NT2/D1 (cell line): ENCODE data around the gene QRICH2.

Experiments
- DNase-seq: peaks from one replicate; pipeline ENCODE4 v3.0.0-alpha.2; 2011; ENCODE audit warnings: low read depth, low spot score
- H3K27me3 ChIP-seq: 2 replicates; pipeline ENCODE4 v1.6.0; 2011; ENCODE audit warnings: mild to moderate bottlenecking; ENCODE audit not compliant: insufficient read length, insufficient read depth
- H3K36me3 ChIP-seq: 2 replicates; pipeline ENCODE4 v1.6.1; 2011; ENCODE audit warnings: mild to moderate bottlenecking, low read length, mixed read lengths; ENCODE audit not compliant: insufficient read depth, insufficient read length
- H3K4me1 ChIP-seq: 2 replicates; pipeline ENCODE4 v1.5.1; 2011; ENCODE audit not compliant: insufficient read depth, insufficient read length
- H3K4me3 ChIP-seq: 2 replicates; pipeline ENCODE4 v1.5.1; 2011; ENCODE audit warnings: low read depth; ENCODE audit not compliant: insufficient read length
- H3K9ac ChIP-seq: 2 replicates; pipeline ENCODE4 v1.6.0; 2011; ENCODE audit warnings: low read depth; ENCODE audit not compliant: insufficient read length
- H3K9me3 ChIP-seq: 2 replicates; pipeline ENCODE4 v1.5.1; 2011; ENCODE audit warnings: mild to moderate bottlenecking, low read length; ENCODE audit not compliant: insufficient read depth
- SUZ12 ChIP-seq: IDR thresholded peaks from 2 replicates; pipeline ENCODE4 v1.6.1; 2011; ENCODE audit not compliant: insufficient read length, insufficient read depth; ENCODE audit errors: extremely low read depth
- YY1 ChIP-seq: IDR thresholded peaks from 2 replicates; pipeline ENCODE4 v1.6.1; 2011; ENCODE audit not compliant: insufficient read length, insufficient read depth
- ZNF274 ChIP-seq: IDR thresholded peaks from 2 replicates; pipeline ENCODE4 v1.6.1; 2011; ENCODE audit warnings: mild to moderate bottlenecking, low read depth, low read length

The QRICH2 gene

DNA sequence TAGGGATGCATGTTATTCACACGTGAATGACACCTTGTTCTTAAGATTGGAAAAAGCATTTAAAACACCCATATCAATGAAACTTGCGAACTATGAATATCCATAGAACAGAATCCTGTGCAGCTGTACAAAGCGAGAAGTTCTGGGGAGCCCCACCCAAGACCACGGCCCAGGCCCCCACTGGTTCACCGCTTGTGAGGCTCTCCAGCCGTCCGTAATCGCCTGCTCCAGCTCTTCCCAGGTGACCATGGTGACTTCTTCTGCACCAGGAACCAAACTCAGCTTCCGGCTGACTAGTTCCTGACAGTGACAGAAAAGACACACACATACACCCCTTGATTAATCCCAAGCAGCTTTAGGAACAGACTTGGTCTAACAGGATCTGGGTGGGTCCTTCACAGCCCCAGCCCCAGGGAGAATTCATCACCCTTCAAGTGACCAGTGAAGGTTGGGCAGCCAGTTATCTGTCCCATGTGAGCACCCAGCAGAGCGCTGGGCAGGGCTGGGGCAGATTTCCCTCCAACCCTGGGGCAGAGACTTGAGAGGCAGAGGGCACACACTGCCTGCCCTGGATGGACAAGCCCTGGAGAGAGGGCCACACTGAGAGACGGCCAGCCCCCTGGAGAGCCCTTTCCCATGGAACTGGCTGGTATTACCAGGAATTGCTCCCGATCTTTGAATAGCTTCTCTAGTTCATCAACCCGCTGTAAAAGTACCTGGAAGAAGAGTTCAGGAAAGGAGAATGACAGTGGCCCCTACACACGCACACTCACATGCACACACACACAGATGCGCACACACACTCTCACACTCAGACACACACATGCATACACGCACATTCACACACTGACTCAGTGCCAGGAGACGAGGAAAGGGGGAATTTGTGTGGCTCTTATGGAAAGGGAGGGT is 3.6 kb downstream of the QRICH2 start:
- Histone ChIP-seq H3K36me3 (peaks cover 17% of the 10 kb centered on the region), H3K9me3 (no peaks in the 10 kb centered on the region), H3K4me3 (no peak overlapping the region), H3K9ac (no peak overlapping the region), H3K27me3 (no peaks in the 10 kb centered on the region), H3K4me1 (no peaks in the 10 kb centered on the region)
- no peak for TF ChIP-seq ZNF274
- no peak for TF ChIP-seq YY1
- TF ChIP-seq SUZ12: no peak
- no peak for DNase-seq

DNA sequence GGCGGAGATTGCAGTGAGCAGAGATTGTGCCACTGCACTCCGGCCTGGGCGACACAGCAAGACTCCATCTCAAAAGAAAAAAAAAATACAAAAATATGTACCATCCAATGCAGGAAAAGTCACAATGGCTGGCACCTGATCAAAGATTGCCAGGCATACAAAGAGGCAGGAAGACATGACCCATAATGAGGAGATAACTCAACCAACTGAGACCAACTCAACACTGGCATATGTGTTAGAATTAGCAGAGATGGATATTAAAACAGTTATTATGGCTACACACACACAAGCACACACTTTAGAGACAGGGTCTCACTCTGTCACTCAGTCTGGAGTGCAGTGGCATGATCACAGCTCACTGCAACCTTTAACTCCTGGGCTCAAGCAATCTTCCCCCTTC is 10.6 kb downstream of the QRICH2 start:
- no peak overlapping the region for H3K9ac ChIP-seq
- H3K36me3 ChIP-seq: peaks cover 13% of the 10 kb centered on the region
- TF ChIP-seq SUZ12 (no peak), ZNF274 (no peak), YY1 (no peak)
- no peak for DNase-seq
- no peaks in the 10 kb centered on the region for H3K4me1 ChIP-seq
- no peaks in the 10 kb centered on the region for H3K27me3 ChIP-seq
- no peak overlapping the region for H3K4me3 ChIP-seq
- H3K9me3 ChIP-seq: no peaks in the 10 kb centered on the region

DNA sequence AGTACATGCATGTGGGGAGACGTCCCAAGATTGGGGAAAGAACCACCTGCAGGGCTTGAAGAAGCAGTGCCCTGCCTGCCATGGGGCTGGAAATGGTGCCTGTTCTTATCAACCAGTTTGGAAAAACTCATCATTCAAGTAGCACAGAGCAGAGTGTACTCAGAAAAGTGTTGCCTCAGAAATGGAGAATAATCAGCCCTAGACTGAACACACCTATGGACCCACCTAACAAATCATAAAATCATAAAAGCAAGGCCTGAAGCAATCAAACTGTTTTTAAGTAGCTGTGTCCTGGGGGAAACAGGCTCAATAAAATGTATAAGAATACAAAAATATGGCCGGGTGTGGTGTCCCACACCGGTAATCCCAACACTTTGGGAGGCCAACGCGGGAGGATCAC is 11.2 kb downstream of the QRICH2 start:
- no peak for TF ChIP-seq ZNF274
- no peak for TF ChIP-seq YY1
- no peak for TF ChIP-seq SUZ12
- Histone ChIP-seq H3K4me3 (no peak overlapping the region), H3K9me3 (no peaks in the 10 kb centered on the region), H3K36me3 (peaks cover 18% of the 10 kb centered on the region), H3K9ac (no peak overlapping the region), H3K4me1 (no peaks in the 10 kb centered on the region), H3K27me3 (no peaks in the 10 kb centered on the region)
- no peak for DNase-seq

DNA sequence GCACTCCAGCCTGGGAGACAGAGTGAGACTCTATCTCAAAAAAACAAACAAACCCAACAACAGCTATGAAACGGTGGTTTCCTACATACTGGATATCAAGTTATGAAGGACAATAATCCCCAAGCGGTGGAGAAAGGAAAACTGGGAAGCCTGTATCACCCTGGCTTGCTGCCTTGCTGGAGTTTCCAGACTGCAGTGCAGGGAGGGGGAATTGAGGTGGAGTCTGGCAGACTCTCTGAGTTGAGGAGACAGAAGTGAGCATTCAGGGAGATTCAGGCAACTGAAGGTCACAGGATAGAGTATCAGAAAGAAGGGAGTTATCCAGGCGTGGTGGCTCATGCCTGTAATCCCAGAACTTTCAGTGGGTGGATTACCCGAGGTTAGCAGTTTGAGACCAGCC is 11.9 kb downstream of the QRICH2 start:
- no peak for TF ChIP-seq ZNF274
- TF ChIP-seq YY1: no peak
- H3K9me3 ChIP-seq: no peaks in the 10 kb centered on the region
- H3K4me1 ChIP-seq: no peaks in the 10 kb centered on the region
- no peak overlapping the region for H3K9ac ChIP-seq
- H3K4me3 ChIP-seq: no peak overlapping the region
- peaks cover 25% of the 10 kb centered on the region for H3K36me3 ChIP-seq
- no peaks in the 10 kb centered on the region for H3K27me3 ChIP-seq
- DNase-seq: no peak

DNA sequence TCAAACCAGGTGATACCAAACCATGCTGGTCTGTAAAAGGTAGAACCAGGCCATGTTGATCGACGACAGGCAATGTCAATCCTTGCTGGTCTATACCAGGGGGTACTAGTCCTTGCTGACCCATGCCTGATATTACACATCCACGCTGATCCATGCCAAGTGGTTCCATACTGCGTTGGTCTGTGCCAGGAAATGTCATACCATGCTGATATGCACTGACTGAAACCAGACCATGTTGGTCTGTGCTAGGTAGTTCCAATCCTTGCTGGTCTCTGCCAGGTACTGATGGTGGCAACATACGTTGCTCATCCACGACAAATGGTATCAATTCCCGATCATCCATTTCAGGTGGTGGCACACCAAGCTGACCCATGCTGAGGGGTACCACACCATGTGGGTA is 15.0 kb downstream of the QRICH2 start:
- no peaks in the 10 kb centered on the region for H3K27me3 ChIP-seq
- H3K36me3 ChIP-seq: peaks cover 29% of the 10 kb centered on the region
- no peak for DNase-seq
- no peak overlapping the region for H3K9ac ChIP-seq
- no peak overlapping the region for H3K4me3 ChIP-seq
- no peaks in the 10 kb centered on the region for H3K4me1 ChIP-seq
- no peaks in the 10 kb centered on the region for H3K9me3 ChIP-seq
- no peak for TF ChIP-seq ZNF274
- TF ChIP-seq YY1: no peak
- TF ChIP-seq SUZ12: no peak

DNA sequence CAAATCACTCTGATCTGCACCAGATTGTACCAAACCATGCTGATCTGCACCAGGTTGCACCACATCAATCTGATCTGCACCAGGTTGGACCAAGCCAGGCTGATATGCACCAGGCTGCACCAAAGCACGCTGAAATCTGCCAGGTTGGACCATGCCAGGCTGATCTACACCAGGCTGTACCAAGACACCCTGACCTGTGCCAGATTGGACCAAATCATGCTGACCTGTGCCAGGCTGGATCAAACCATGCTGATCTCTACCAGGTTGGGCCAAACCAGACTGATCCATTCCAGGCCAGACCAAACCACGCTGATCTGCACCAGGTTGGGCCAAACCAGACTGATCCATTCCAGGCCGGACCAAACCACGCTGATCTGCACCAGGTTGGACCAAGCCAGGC is 15.5 kb downstream of the QRICH2 start:
- DNase-seq: no peak
- Histone ChIP-seq H3K9ac (no peak overlapping the region), H3K36me3 (peaks cover 29% of the 10 kb centered on the region), H3K4me3 (no peak overlapping the region), H3K9me3 (no peaks in the 10 kb centered on the region), H3K4me1 (no peaks in the 10 kb centered on the region), H3K27me3 (no peaks in the 10 kb centered on the region)
- TF ChIP-seq ZNF274: no peak

DNA sequence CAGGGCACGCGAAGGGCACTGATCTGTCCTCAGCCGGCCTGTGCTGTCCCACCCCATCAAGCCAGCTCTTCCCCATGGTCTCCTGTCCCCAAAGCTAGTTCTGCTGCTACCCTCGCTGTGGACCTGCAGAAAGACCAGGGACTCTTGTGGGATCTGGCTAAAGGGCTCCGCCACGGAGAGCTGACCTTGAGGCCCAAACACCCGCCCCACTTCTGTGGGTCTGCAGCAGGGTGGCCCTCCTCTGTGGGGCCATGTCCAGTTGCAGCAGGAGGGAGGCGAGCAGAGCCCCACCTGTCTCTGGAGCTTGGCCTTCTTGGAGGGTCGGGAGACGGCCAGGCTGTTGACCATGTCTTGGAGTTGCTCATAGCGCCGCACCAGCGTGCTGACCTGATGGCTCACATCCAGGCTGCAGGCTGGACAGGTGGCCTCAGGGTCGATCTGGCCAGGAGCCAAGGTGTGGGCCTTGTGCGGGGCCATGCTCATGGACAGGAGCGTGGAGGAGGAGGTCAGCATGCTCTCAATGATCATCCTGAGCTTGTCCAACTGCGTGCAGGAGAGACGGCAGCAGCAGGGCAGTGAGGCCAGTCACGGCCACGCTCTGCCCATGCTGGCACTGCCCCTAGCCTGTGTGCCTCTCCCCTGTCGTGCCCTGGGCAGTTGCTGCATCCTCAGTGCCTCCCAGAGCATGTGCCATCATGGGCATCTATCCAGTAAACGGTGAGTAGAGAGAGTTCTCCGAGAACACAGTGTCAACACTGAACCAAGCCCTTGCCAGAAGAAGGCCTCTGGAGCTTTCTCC is 26.3 kb downstream of the QRICH2 start:
- Histone ChIP-seq H3K36me3 (peaks cover 6% of the 10 kb centered on the region), H3K27me3 (no peaks in the 10 kb centered on the region), H3K4me1 (peaks cover 12% of the 10 kb centered on the region), H3K9me3 (no peaks in the 10 kb centered on the region), H3K9ac (no peak overlapping the region), H3K4me3 (no peak overlapping the region)
- no peak for TF ChIP-seq ZNF274
- TF ChIP-seq YY1: no peak
- TF ChIP-seq SUZ12: no peak
- DNase-seq: no peak
